PC-9 (cell line): ENCODE results near the gene UIMC1.

Experiments used
- CTCF ChIP-seq: fragments of 200-600 bp; sonication (generic); conservative IDR thresholded peaks from 2 replicates; pipeline ENCODE4 v1.6.1; 2017; ENCODE audit warnings: mixed run types, antibody characterized with exemption, mild to moderate bottlenecking, moderate library complexity
- EZH2 ChIP-seq: fragments of 200-600 bp; sonication (generic); IDR thresholded peaks from 2 replicates; pipeline ENCODE4 v1.8.0; 2017; ENCODE audit warnings: antibody characterized with exemption, low read depth

DNA sequence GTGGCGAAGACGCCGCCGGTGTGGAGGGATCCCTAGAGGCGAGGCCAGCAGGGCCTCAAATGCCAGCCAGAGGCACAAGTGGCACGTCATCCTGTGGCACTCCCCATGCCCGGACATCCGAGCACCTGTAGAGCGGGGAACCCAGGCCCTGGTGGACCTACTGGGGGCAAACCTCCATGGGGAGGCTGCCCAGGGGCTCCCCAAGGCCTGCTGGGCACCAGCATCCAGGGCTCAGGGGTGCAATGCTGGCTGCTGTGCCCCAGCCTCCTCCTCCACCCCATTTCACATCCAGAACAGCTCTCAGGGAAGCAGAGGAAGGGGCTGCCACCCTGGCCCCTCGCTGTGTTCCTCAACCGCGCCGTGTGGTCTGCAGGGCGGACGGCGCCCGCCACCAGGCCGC is 151.0 kb downstream of the UIMC1 start:
- TF ChIP-seq CTCF (no peak), EZH2 (no peak)
